Bone marrow (tissue), 2 donors: ENCODE measurements around the gene TMEM178B.
"Not testable (repeated sequence)": the region's sequence is repeated elsewhere in the genome, so short reads cannot be mapped to it uniquely, and the experiment has no call there.

Experiments used
- DNase-seq, 2 donors: peaks; one replicate each; lab custom pipeline; 2025; lab: John Stamatoyannopoulos, UW

Gene TMEM178B

DNA sequence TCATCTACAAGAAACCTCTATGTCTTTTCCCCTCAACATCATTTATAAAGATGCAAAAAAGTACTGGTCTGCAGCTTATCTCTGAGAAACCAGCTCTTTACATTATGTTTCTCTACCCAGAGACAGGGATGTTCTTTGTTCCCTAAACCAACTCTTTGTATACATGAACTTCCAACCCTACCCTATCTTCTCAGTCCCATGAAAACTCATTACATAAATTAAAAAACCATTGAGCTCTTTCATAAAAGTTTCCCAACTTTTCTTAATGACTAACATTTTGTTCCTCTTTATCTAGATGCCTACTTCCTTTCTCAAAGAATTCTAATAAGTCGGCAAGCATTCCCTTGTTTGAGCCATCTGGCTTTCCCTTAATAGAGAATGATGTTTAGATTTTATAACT is 284.5 kb downstream of the TMEM178B start:
- no peak for DNase-seq

- DNase-seq: no peak
These were observed 285.4 kb downstream of the TMEM178B start for GRCh38 chr7:141359262-141359661.

DNA sequence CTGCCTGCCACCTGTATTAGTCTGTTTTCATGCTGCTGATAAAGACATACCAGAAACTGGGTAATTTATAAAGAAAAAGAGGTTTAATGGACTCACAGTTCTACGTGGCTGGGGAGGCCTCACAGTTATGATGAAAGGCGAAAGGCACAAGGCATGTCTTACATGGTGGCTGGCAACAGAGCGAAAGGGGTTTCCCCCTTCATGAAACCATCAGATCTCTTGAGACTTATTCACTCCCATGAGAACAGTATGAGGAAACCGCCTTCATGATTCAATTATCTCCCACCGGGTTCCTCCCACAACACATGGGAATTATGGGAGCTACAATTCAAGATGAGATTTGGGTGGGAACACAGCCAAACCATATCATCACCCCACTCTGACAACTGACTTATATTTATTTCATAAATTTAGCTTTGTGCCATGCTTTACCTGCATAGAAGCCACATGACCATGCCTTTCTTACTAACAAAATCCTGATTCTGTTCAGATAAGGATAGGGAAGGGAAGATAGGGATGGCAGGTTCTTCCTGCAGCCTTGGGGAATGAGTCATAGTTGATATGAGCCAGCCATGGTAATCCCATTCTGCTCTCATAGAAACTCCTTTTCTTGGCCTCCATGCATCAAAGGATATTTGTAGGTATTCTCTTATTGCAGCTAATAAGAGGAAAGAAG is 286.0 kb downstream of the TMEM178B start:
- DNase-seq: no peak

- DNase-seq: no peak
These were observed 286.5 kb downstream of the TMEM178B start for GRCh38 chr7:141360416-141360760.

- no peak for DNase-seq
These were observed 286.9 kb downstream of the TMEM178B start for GRCh38 chr7:141360803-141361202.

- no peak for DNase-seq
These were observed 287.6 kb downstream of the TMEM178B start for GRCh38 chr7:141361479-141361878.

DNA sequence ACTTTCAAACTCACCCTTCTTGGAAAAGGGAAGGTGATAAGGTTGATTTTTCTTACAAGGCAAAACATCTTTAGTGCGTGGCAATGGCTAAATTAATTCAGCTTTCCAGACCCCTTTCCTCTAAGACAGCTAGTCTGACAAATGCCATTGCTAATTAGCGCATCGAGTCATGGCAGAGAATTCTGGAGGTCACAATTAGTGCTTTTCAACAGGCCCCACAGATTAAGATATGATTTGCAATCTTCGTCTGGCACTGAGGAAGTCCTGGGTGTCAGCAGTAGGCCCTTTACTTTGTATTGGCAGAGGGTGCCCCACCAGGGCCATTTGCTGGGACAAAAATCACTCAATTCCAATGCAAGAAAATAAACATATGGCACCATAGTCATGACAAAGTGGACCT is 288.1 kb downstream of the TMEM178B start:
- no peak for DNase-seq

- no peak for DNase-seq
These were observed 288.9 kb downstream of the TMEM178B start for GRCh38 chr7:141362580-141363435.

DNA sequence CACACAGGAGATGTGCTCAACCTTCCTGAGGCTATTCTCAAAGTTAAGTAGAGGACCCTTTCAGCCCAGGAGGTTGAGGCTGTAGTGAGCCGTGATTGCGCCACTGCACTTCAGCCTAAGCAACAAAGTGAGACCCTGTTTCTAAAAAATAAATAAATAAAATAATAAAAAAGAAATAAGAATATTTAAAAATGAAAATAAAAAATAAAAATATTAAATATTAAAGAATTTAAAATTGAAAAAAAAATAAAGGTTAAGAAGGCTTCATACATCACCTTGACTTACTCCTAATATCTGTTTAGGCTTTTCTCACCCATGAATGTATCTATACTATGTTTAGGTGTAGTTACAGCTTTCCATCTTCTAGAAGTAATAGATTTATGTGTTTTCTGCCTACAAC is 289.9 kb downstream of the TMEM178B start:
- DNase-seq: no peak

- no peak for DNase-seq
These were observed 292.3 kb downstream of the TMEM178B start for GRCh38 chr7:141366091-141366621.

- DNase-seq: no peak
These were observed 295.6 kb downstream of the TMEM178B start for GRCh38 chr7:141369422-141369821.

GRCh38 chr7:141370178-141370577 is 296.3 kb downstream of the TMEM178B start:
- DNase-seq: no peak

DNA sequence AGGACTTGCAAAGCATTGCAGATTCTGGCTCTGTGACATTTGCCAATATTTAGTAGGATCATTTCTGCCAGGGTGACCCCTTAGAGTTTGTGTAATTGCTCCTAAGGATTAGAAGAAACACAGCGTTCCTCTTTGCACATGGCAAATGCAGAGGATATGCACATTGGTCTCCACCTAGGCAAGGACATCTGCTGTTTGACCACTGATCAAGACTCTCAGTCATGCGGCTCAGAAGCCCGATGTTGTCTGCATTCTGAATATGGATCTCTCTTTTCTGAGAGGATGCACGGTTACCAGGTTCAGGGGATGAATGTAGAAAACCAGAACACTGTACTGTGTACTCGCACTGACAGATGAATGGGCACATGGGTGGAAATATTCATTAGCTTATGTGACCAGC is 296.8 kb downstream of the TMEM178B start:
- no peak for DNase-seq

- DNase-seq: no peak
These were observed 300.6 kb downstream of the TMEM178B start for GRCh38 chr7:141374425-141374824.

DNA sequence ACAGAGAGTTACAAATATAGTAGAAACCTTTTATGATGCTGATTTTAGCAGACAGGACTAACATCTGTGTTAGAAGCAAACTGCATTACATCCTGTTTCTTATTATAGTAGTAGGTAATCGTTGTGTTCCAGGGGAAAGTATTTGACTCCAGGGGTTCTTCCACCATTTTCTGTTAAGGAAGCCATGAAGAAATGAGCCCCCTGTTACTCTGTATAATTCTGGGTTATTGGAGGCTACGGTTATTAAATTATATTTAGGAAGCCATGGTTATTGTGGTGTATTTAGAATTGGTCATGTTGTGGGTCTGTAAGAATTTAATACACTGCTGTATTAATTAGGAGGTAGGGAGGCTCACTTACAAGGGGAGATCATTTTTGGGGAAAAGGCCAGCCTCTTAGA is 301.6 kb downstream of the TMEM178B start:
- DNase-seq: no peak

- no peak for DNase-seq
These were observed 304.0 kb downstream of the TMEM178B start for GRCh38 chr7:141377906-141378305.

DNA sequence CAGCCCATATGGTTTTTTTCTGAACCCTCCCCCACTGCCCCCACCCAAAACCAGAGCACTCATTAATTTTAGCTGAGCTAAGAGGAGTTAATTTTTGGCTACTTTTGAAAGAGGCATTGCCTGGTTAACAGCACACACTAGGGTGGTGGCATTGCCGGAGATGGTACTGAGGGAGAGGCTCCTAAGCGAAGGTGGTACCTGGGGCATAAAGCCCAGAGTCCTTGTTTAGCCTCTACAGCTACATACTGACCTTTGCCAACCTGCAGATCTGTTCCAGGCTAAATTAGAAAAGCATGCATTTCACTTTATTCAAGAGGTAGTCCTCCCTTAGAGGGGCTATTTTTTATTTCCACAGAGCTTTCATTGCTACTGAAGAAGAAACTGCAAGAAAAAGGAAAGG is 304.5 kb downstream of the TMEM178B start:
- no peak for DNase-seq

GRCh38 chr7:141381794-141382427 is 308.0 kb downstream of the TMEM178B start:
- no peak for DNase-seq

DNA sequence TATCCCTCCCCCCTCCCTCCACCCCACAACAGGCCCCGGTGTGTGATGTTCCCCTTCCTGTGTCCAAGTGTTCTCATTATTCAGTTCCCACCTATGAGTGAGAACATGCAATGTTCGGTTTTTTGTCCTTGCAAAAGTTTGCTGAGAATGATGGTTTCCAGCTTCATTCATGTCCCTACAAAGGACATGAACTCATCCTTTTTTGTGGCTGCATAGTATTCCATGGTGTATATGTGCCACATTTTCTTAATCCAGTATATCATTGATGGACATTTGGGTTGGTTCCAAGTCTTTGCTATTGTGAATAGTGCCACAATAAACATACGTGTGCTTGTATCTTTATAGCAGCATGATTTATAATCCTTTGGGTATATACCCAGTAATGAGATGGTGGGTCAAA is 309.5 kb downstream of the TMEM178B start:
- not testable (repeated sequence) for DNase-seq

DNA sequence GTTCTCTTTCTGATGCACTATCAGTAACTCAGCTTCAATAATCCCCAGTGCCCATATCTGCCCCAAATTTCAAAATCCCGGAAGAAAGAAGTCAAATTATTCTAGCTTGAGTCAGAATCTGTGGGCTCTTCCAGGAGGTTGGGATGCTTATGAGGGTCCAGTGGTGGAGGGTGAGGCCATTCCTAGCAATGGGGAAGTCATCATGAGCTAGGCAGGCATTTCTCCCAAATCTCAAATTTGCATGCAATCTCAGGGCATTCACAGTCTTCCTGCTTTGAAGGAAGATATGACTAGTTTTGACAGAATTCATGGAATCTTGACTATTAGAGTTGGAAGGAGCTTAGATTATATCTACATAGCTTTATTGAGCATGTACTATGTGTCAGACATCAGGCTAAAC is 313.0 kb downstream of the TMEM178B start:
- DNase-seq: no peak

DNA sequence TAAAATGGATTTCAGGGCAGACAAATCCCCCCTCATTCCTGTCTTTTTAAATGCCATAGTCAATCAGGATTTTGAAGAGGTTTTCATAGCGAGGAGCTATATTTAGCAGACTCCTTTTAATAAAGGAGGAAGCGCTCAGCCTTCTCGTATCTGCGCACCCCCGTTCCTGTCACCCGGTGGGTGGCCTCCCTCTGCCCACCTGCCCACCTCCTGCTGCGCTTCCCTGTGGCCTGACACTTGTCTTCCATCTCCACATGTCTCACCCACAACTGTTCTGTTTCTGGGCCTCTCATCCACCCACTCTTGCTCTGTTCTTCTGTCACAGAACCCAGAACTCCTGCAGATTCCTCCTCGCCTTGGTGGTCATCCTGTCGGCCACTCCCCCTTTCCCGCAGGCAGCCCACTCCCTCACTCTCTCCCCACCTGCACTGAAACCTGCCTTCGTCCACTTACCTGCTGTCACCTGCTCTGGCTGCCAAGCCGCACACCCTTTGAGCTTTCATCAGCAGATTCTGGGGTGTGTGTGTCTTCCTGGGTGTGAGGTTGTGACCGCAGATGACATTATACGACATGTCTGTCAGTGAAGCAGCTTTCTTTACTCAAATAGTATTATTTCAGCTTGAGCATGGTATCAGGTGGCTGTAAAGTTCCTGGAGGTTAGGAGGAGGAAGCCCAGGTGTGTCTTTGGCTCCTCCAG is 313.8 kb downstream of the TMEM178B start:
- no peak for DNase-seq

GRCh38 chr7:141389140-141389796 is 315.4 kb downstream of the TMEM178B start:
- no peak for DNase-seq
